Right cardiac atrium (tissue), 5 donors: ENCODE results near the gene CDKAL1. TPM values are rescaled to one million over a fixed set of nuclear protein-coding genes. Genes with fewer than 3 reads are reported as not detected.

ENCODE experiments used
- ATAC-seq, 2 donors: fragments of 200-7000 bp; cut with Tn5 transposase; one replicate each; pipeline versions ENCODE4 v1.8.0 to v1.9.1; 2020; ENCODE audit warnings: moderate library complexity in 2 of 2, mild to moderate bottlenecking in 1 of 2
- DNase-seq, 3 donors: peaks; one replicate each; pipeline ENCODE4 v3.0.0-alpha.2; 2020
- H3K27ac ChIP-seq: one replicate; pipeline ENCODE4 v1.5.1; 2013; ENCODE audit warnings: mild to moderate bottlenecking, low read length, control low read depth, moderate library complexity
- H3K27me3 ChIP-seq: one replicate; pipeline ENCODE4 v1.6.1; 2013; ENCODE audit not compliant: control insufficient read depth, insufficient read depth
- H3K4me1 ChIP-seq: one replicate; pipeline ENCODE4 v1.6.1; 2013; ENCODE audit warnings: low read length; ENCODE audit not compliant: control insufficient read depth, insufficient read depth
- H3K4me3 ChIP-seq: one replicate; pipeline ENCODE4 v1.5.1; 2013; ENCODE audit warnings: low read length, control low read depth
- H3K9me3 ChIP-seq: one replicate; pipeline ENCODE4 v1.6.1; 2013; ENCODE audit warnings: low read length; ENCODE audit not compliant: control insufficient read depth
- WGBS: extraction: QIAGEN DNeasy Blood & Tissue Kit; methylation state at CpG from one replicate; pipeline ENCODE4 v1.1.7; 2013; 5-methylcytosine and 5-hydroxymethylcytosine counted together
- intact Hi-C, 4 donors: fragments of 100-400 bp; cut with DNase I; formaldehyde crosslinking; loops; one replicate each; pipeline versions ENCODE4 v1.11.0 to v1.14.0; 2022 to 2023
- polyA plus RNA-seq: library from polyadenylated mRNA; stranded (reverse); fragments of 200-250 nt; gene quantifications from one replicate; pipeline ENCODE4 v1.2.3, GENCODE V29; 2013
- total RNA-seq, 4 donors: library from RNA; stranded (reverse); fragmentation: NEBNext Ultra II Directional; extraction: Animal tissue kit (Norgen Biotek cat#: 25700); gene quantifications; one replicate each; pipeline ENCODE4 v1.2.1, GENCODE V29; 2021
- donor health status: healthy with polysubstance abuse.
- donor health status: DM: no; HTN: yes; CAD: no.
- donor health status: DM: no; HTN: no; CAD: no.
- donor health status: DM: no; HTN: yes; CAD: no; lungs with severe emphysema.
- donor health status: DM: yes; HTN: yes; CAD: no.

CDKAL1 gene
- total and polyA plus RNA-seq, 5 donors = 3.6 to 11.5 (median 10.8) TPM

DNA sequence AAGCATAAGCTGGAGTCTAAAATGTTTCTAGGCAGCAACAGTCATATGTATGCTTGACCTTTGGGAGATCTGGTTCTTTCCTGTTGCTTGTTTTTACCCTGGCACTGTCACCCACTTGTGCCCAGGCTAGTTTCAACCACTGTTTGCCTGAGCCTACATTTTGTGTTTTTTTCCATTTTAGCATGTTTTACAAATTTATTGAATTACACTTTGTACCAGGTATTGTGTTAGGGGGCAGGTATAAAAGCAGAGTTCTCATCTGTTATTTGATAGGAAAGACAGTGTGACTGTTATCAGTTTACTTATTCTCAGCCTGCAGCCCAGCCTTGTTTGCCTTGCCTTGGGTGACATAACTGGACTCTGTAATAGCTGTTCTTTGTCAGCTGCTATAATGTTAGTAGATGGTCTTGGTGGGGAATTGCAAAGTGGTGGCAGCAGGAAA lies 147.0 kb downstream of the CDKAL1 start:
- DNase-seq (no peak), ATAC-seq (no peak)
- intact Hi-C loops = no loop called here
- Histone ChIP-seq H3K27me3 (no peaks in the 10 kb centered on the region), H3K27ac (no peak overlapping the region), H3K4me3 (no peak overlapping the region), H3K4me1 (no peaks in the 10 kb centered on the region), H3K9me3 (no peaks in the 10 kb centered on the region)

DNA sequence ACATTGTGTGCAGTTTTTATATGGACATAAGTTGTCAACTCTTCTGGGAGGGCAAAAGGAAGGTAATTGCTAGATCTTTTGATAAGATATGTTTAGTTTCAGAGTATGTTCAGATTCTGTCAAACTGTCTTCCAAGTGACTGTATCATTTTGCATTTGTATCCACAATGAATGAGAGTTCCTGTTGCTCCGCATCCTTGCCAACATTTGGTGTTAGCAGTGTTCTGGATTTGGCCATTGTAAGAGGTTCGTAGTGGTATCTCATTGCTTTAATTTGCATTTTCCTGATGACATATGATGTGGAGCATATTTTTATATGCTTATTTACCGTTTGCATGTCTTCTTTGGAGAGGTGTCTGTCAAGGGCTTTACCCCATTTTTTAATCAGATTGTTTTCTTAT lies 150.2 kb downstream of the CDKAL1 start:
- H3K4me1 ChIP-seq = peaks cover 1% of the 10 kb centered on the region
- DNase-seq (no peak), ATAC-seq (no peak)
- H3K9me3 ChIP-seq = no peaks in the 10 kb centered on the region
- no peak overlapping the region for H3K27ac ChIP-seq
- intact Hi-C loops = no loop called here
- no peak overlapping the region for H3K4me3 ChIP-seq
- H3K27me3 ChIP-seq = no peaks in the 10 kb centered on the region
- WGBS = 95% methylated on average over 3 of the region's 3 CpGs

DNA sequence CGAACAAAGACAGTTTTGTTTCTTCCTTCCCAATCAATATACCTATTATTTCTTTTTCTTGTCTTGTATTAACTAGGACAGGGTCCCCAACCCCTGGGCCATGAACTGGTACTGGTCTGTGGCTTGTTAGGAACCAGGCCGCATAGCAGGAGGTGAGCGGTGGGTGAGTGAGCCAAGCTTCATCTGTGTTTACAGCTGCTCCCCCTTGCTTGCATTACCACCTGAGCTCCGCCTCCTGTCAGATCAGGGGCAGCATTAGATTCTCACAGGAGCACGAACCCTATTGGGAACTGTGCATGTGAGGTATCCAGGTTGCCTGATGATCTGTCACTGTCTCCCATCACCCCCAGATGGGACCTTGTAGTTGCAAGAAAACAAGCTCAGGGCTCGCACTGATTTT lies 151.9 kb downstream of the CDKAL1 start:
- peaks cover 1% of the 10 kb centered on the region for H3K4me1 ChIP-seq
- WGBS = 96% methylated on average over 6 of the region's 6 CpGs
- ATAC-seq (no peak), DNase-seq (peak in 1 of 3 donors; percentile 14)
- intact Hi-C loops = no loop called here
- no peak overlapping the region for H3K27ac ChIP-seq
- no peak overlapping the region for H3K4me3 ChIP-seq
- no peaks in the 10 kb centered on the region for H3K9me3 ChIP-seq
- H3K27me3 ChIP-seq = no peaks in the 10 kb centered on the region

DNA sequence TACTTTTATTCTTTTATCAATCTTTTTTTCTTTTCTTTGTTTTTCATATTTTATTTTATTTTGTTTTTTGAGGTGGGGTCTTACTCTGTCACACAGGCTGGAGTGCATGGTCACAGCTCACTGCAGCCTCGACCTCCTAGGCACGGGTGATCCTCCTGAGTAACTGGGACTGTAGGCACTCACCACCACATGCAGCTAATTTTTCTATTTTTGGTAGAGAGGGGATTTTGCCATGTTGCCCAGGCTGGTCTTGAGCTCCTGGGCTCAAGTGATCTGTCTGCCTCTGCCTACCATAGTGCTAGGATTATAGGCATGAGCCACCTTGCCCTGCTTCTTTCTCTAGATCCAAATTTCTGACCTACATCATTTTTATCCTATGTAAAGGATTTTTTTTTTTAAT lies 153.2 kb downstream of the CDKAL1 start:
- DNase-seq = no peak
- Histone ChIP-seq H3K27ac (no peak overlapping the region), H3K27me3 (no peaks in the 10 kb centered on the region), H3K4me1 (peaks cover 1% of the 10 kb centered on the region), H3K4me3 (no peak overlapping the region), H3K9me3 (no peaks in the 10 kb centered on the region)
- ATAC-seq = no peak
- intact Hi-C loops = no loop called here
- 97% methylated on average over 2 of the region's 2 CpGs for WGBS

DNA sequence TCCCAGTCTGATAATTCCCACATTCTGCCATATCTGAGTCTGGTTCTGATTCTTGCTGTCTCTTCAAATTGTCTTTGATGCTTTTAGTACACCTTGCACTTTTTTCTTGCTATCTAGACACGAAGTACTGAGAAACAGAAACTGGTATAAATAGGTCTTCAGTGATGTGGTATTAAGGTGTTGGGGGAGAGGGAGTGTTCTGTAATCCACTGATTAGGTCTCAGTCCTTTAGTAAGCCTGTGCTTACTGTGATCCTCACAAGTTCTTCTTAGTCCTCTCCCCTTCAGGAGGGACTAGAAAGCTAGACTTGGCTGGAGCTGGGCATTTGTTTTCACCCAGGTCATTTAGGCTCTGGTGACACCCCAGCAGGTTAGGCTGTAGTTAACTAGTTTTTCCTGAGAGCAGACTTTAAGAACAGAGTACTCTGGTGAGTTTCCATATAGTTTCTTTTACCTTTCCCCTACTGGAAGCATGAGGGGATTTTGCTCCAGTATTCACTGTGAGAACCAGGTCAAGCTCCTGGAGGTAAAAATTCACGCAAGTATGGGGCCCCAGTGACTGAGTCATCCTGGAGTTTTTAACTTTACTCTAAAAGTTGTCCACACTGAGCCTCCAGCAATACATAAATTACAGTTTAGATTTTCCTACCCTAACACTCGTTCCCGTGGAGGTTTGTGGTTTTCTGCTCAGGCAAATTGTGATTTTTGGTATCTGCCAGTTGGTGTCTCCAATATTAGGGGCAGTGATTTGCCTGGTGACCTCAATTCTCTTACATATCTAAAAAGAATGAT lies 154.6 kb downstream of the CDKAL1 start:
- WGBS = 73% methylated on average over 4 of the region's 4 CpGs
- Histone ChIP-seq H3K4me1 (peaks cover 1% of the 10 kb centered on the region), H3K4me3 (no peak overlapping the region), H3K27ac (no peak overlapping the region), H3K27me3 (no peaks in the 10 kb centered on the region), H3K9me3 (no peaks in the 10 kb centered on the region)
- intact Hi-C loops = no loop called here
- no peak for DNase-seq
- ATAC-seq = no peak

DNA sequence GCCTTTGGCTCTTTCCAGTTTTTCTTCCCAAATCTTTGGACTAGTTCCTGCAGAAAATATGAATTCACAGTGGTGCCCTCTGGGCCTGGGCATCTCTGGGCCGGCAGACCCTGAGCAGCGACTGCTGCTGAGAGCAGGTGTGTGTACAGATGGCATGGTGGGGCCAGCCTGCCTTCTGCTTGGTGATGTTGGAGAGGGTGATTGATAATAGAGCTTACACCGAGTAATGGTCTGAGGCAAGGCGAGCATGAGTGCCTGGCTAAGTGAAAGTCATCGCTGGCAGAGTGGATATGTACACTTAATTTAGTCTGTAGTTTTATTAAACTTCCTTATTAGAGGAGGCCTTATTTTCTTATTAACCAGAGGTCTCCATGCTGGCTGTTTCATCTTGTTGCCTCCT lies 156.9 kb downstream of the CDKAL1 start:
- DNase-seq (peak in 1 of 3 donors; percentile 10), ATAC-seq (no peak)
- intact Hi-C loops = no loop called here
- Histone ChIP-seq H3K4me3 (no peak overlapping the region), H3K27ac (no peak overlapping the region), H3K4me1 (peaks cover 1% of the 10 kb centered on the region), H3K27me3 (no peaks in the 10 kb centered on the region), H3K9me3 (no peaks in the 10 kb centered on the region)
- WGBS = 94% methylated on average over 5 of the region's 5 CpGs

DNA sequence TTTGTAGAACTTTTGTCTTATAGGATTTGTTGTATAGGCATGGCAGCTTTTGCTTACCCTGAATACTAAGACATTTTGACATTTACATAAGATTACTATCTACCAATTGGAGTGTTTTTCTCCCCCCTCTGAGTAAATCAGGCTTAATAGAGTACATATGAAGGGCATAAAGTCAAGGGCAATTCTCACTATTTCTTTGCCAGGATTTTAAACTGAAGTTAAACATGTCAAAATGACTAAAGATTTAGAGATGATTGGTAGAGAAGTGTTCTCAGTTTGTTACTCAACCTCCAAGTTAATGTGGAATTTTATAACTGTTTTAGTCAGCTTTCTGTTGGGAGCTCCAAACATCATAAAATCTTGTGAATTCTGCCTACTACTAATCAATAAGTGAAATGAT lies 157.8 kb downstream of the CDKAL1 start:
- intact Hi-C loops = no loop called here
- ATAC-seq (no peak), DNase-seq (no peak)
- peaks cover 1% of the 10 kb centered on the region for H3K4me1 ChIP-seq
- no peak overlapping the region for H3K27ac ChIP-seq
- no peak overlapping the region for H3K4me3 ChIP-seq
- H3K27me3 ChIP-seq = no peaks in the 10 kb centered on the region
- H3K9me3 ChIP-seq = no peaks in the 10 kb centered on the region

DNA sequence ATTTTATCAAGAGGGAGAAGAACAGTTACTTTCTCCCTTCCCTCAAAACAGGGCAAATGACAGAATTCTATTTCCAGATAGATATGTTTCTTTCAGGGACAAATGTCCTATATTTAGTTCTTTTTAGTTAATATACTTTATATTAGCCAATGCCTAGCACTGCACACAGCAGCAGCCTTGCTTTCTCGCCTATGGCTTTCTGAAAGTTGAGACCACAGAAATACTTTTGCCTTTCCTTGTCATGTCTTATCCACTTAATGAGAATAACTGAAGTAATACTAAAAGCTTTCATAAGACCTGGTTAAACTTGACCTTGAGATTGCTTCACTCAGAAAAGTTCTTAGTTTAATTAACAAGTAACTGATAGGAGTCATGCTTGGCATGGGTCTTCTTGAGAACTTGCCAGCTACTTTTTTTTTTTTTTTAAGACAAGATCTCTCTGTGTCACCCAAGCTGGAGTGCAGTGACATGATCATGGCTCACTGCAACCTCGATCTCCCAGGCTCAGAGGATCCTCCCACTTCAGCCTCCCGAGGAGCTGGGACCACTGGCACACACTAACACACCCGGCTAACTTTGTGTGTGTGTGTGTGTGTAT lies 159.3 kb downstream of the CDKAL1 start:
- intact Hi-C loops = no loop called here
- Histone ChIP-seq H3K4me3 (no peak overlapping the region), H3K27ac (no peak overlapping the region), H3K9me3 (no peaks in the 10 kb centered on the region), H3K4me1 (peaks cover 1% of the 10 kb centered on the region), H3K27me3 (no peaks in the 10 kb centered on the region)
- peak in 1 of 3 donors; percentile 21 for DNase-seq
- no peak for ATAC-seq
- WGBS = 73% methylated on average over 4 of the region's 4 CpGs

DNA sequence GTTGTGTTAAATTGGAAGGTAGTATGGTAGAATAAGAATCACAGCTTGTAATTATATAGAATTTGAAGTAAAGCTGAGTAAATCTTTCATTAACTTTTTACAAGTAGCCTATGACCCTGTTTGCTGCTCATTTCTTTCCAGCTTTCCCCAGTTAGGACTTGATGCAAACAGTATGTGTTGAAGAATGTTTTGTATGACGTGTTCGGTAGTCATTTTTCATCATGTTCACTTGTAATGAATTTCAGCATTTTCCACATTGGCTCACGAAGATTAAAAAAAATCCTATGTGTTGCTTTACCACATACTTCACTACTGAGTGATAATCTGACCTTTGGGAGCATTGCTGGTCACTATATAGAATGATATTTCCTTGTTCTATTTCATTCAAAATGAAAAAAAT lies 162.4 kb downstream of the CDKAL1 start:
- ATAC-seq (no peak), DNase-seq (no peak)
- Histone ChIP-seq H3K4me1 (no peaks in the 10 kb centered on the region), H3K27me3 (no peaks in the 10 kb centered on the region), H3K4me3 (no peak overlapping the region), H3K9me3 (no peaks in the 10 kb centered on the region), H3K27ac (no peak overlapping the region)
- 88% methylated on average over 3 of the region's 3 CpGs for WGBS
- intact Hi-C loops = no loop called here

DNA sequence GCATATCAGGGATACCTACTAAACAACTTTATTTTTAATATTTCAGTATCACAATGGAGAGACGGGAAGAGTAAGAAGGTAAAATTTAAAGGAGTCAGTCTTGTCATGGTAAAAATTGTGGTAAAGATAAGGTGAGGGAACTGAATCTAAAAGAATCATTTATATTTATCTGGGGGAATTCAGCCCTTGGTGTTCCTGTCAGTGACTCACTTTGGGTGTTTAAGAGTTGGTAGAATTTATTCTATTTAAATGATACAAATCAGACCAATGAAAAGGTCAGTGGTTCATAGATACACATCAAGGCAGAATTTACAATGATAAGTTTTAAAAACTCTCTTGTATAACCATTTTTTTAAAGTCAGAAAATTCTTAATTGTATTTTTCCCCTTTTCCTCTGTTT lies 164.4 kb downstream of the CDKAL1 start:
- intact Hi-C loops = no loop called here
- Histone ChIP-seq H3K4me1 (no peaks in the 10 kb centered on the region), H3K9me3 (no peaks in the 10 kb centered on the region), H3K27me3 (no peaks in the 10 kb centered on the region), H3K27ac (no peak overlapping the region), H3K4me3 (no peak overlapping the region)
- DNase-seq (no peak), ATAC-seq (no peak)
- WGBS = 83% methylated on average over 1 of the region's 1 CpG

DNA sequence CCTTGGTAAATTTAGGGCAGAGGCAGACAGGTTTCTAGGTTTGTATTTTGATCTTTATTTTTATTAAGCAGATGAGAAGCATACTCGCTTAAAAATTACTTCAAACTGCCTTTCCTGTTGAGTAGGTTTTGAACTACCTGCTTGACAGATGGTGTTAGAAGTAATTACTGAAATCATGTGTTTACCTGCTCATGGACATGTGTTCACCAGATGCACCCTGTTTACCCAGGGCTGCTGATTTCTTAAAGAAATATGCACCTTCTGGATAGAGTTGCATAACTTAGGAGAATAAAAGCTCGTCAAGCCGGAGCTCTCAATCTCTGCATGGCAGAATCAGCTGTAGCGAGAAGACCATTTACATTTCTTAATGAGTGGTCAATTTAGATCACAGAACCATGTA lies 165.1 kb downstream of the CDKAL1 start:
- no peak for ATAC-seq
- Histone ChIP-seq H3K4me3 (no peak overlapping the region), H3K27ac (no peak overlapping the region), H3K4me1 (no peaks in the 10 kb centered on the region), H3K9me3 (no peaks in the 10 kb centered on the region), H3K27me3 (no peaks in the 10 kb centered on the region)
- intact Hi-C loops = no loop called here
- WGBS = 98% methylated on average over 4 of the region's 4 CpGs
- DNase-seq = no peak
